ENCODE data around the gene WNT4.
"Not testable (repeated sequence)": the region's sequence is repeated elsewhere in the genome, so short reads cannot be mapped to it uniquely, and the experiment has no call there.

WNT4 gene

DNA sequence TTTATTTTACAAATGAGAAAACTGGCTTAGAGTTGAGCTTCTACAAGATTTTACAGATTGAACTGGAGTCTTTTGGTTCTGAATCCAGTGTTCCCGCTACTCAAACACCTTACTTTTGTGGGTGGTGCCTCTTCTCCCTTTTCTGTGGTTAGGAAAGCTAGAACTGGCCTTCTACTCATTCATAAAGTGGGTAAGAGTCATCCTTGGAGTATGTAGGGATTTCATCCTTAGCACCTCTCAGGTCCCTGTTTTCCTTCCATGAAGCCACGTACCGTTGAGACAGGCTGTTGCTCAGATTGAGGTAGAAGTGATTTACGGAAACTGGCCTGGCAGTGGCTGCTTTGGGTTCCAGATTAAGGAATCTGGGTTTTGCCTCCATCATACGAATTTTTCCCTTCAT lies 35.8 kb downstream of the WNT4 start:
- DNase-seq, result no peak

- no peak for DNase-seq
Measured at GRCh38 chr1:22105611-22106207, 37.2 kb downstream of the WNT4 start.

GRCh38 chr1:22104865-22105437 lies 37.9 kb downstream of the WNT4 start:
- DNase-seq, result peak; percentile 78

DNA sequence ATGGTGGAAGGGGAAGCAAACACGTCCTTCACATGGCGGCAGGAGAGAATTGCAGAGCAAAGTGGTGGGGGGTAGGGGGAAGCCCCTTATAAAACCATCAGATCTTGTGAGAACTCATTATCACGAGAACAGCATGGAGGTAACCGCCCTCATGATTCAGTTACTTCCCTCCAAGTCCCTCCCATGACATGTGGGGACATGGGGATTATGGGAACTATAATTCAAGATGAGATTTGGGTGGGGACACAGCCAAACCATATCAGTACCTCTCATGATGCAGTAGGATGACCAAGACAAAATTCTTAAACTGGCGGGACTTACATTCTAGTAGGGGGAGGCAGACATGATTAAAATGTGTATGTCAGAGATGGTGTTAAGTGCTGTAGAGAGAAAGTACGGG lies 38.8 kb downstream of the WNT4 start:
- no peak for DNase-seq

DNA sequence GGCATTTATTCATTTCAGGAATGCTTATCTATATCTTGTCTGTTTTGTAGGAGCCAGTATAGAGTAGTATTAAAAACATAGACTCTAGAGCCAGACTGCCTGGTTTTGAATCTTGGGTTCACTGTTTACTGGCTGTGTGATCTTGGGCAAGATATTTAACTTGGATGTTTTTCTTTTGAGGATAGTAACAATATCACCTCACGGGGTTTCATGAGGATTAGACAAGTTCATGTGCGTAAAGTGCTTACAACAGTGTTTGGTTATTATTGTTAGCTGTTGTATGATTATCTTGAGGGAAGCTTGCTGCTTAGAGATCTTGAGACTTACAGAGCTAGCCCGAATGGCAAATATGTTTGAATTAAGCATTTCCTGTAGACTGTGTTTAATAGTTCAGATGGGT lies 40.2 kb downstream of the WNT4 start:
- DNase-seq, result no peak

- no peak for DNase-seq
Measured at GRCh38 chr1:22101995-22102394, 40.9 kb downstream of the WNT4 start.

GRCh38 chr1:22101199-22101598 lies 41.7 kb downstream of the WNT4 start:
- no peak for DNase-seq

GRCh38 chr1:22100168-22100567 lies 42.7 kb downstream of the WNT4 start:
- DNase-seq, result no peak

DNA sequence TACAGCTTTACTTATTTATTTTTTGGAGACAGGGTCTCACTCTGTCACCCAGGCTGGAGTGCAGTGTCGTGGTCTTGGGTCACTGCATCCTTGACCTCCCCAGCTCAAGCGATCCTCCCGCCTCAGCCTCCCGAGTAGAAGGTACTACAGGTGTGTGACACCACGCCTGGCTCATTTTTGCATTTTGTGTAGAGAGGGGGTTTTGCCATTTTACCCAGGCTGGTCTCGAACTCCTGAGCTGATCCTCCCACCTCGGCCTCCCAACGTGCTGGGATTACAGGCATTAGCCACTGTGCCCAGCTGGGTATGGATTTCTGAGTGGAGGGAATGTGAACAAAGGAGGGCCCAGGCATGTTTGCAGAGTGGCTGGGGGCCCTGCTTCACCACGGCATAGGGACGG lies 44.1 kb downstream of the WNT4 start:
- no peak for DNase-seq

DNA sequence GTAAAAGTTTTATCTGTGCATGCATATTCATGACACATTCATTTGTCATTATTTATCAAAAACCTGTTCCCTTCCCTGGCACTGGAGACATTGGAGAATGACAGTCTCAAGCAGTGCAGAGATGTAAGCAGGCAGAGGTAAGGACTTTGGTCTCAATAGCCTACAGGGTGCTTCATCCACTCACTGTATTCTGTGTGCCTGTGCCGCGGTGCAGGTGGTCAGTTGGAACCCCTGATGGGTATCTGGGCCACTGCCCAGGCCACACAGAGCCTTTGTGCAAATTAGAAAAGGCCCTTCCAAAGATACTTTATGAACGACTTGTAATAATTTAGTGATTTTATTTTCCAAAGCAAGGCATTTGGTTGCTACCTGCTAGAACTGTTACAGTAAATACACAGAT lies 46.4 kb downstream of the WNT4 start:
- no peak for DNase-seq

- no peak for DNase-seq
Measured at GRCh38 chr1:22096036-22096435, 46.9 kb downstream of the WNT4 start.

GRCh38 chr1:22093513-22093912 lies 49.4 kb downstream of the WNT4 start:
- DNase-seq, result no peak

DNA sequence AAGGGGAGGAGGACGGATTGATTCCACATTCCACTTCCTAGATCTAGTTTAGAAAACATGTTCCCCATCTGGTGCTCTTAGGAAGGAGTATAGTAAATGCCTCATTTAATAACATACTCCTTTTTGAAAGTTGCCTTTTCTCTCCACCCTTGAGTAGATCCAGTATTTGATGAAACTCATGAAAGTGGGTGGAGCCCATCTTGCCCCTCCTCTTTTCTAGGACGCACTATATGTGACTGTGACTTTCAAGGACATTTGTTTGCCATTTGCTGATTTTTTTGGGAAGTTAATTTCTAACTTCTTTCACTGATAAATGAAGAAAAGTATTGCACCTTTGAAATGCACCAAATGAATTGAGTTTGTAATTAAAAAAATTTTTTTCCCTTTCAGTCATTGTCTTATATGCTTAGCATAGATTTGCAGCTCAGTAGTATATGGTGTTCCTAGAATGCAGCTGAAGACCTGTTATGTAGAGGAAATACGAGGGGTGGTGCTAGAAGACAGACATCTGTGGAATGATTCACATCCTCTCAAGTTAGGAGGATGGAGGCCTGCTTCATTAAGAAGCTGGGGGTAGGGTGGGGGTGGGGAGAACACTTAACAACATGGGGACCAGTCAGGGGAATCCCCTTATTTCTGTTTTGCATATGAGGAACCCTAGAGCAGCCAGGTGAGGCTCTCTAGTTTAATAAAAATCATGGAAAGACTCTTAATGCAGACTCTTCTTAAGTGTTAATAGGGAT lies 50.7 kb downstream of the WNT4 start:
- DNase-seq, result not testable (repeated sequence)

DNA sequence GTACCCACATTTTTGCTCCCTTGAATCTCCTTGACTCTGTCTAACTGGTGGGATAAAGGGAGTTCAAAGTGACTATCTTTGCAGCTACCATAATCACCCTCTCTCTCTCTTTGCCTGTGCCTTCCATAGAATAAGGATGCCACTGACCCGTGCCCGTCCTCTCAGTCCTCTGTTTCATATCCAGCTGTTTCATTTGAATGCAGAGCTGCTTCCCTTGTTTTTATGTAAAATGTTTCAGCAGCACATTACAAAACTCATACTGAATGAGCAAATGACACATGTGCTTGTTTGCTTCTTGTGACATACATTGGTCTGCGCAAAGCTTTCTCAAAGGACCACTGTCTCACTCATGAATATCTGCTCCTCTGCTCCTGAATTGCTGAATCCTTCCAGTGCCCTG lies 52.0 kb downstream of the WNT4 start:
- DNase-seq, result no peak

DNA sequence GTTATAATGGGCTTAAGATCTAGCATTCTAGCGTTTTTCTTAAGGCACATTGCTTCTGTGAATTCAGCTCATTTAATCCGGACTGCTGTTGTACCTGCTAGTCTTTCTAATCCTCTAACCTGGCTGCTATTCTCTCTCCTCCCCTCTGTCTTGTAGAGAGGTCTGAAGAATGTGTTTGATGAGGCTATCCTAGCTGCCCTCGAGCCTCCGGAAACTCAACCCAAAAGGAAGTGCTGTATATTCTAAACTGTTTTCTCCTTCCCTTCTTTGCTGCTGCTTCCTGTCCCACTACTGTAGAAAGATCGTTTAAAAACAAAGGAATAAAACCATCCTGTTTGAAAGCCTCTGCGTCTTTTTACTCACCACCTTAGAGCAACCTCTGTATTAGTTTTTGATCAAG lies 53.1 kb downstream of the WNT4 start:
- DNase-seq, result no peak

DNA sequence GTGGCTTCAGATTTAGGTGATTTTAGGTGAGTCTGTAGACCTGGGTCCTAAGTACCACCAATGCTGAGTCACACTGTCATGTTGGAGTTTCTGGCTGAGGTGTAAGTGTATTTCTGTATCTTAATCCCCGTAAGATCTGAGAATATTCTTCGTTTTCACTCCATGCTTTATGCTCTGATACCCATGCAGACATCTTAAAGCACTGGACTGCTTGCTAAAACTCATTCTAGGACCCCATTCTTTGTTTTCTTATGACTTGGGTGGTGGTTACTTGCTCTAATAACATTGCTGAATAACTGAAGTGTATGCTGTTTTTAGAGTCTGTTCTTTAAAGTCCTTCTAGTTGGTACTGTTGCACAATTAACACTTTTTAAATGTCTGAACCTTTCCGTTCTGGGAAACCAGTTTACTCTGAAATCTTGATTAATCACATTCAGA lies 53.7 kb downstream of the WNT4 start:
- DNase-seq, result no peak

GRCh38 chr1:22088331-22088730 lies 54.6 kb downstream of the WNT4 start:
- no peak for DNase-seq

DNA sequence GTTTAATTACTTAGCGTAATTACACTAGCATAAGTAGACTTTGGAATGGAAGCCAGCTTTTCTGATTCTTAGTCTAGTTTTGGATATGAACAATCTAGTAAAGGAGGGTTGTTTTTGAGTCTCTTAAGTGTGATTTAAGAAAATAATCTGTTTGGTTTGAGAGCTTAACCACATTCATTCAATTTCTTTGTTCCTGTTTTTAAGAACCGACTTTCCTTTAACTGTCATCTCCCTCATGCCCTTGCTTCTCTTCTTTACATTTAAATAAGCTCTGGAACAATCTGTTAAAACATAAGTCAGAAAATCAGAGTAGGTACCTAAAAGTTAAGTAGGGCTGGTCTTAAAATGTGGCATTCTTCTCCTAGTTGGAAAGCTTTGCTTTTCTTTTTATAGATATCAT lies 62.7 kb downstream of the WNT4 start:
- DNase-seq, result no peak

DNA sequence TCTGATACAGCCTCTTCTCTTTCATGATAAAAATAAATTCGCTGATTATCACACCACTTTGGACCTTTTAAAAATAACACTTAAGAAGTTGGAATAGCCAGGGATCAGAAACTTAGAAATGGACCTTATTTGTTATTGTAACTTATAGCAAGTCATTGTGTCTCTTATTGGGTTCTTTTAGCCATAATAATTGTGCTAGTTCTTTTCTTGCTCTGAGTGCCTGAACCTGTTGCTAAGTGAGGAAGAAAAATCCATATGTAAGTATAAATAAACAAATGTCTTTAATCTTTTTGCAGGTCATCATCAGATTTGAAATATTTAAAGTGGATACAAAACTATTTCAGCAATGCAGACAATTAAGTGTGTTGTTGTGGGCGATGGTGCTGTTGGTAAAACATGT lies 64.8 kb downstream of the WNT4 start:
- DNase-seq, result no peak

GRCh38 chr1:22077728-22078127 lies 65.2 kb downstream of the WNT4 start:
- DNase-seq, result no peak

- DNase-seq, result no peak
Measured at GRCh38 chr1:22076346-22076745, 66.6 kb downstream of the WNT4 start.

- no peak for DNase-seq
Measured at GRCh38 chr1:22075718-22076117, 67.2 kb downstream of the WNT4 start.

DNA sequence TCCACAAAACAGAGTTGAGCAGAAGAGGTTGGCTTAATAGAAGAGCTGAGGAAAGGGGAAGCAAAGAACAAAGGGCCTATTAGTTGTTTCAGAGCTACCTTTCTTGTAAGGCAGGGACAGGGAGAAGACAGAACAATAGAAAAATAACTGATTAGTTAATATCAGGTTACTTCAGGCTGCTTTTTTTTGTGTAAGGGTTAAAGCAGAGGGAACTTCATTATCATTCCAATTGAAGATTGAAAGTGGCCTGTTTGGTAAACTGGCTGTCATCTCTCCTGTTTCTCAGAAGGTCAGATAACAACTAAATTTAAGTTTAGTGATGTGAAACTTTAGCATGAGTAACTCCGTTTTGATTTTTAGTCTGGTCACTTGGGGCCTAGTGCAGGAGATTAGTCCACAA lies 68.1 kb downstream of the WNT4 start:
- no peak for DNase-seq

DNA sequence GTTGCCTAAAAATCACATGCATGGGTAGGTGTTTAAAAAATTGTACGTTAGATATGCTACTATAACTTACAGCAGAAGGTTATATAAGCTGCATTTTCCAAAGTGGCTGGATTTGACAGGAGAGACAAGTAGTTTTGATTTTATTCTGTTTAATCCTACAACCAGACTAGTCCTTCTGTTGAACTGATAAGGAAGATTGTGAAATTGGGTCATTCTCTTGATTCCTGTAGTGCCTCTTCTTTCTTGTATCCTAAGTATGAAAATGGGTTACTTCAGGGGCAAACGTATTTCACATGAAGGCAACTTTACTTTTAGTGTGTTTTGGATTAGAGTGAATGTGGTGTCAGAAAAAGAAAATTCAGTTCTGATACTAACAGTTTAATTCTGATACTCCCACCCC lies 71.4 kb downstream of the WNT4 start:
- no peak for DNase-seq
